Mammary epithelial cell (primary cell): Measurements from ENCODE around the gene HEY2.

Experiments
- EZH2 ChIP-seq: IDR thresholded peaks from 2 replicates; pipeline ENCODE4 v1.6.1; 2012; ENCODE audit warnings: low read length, inconsistent platforms, borderline replicate concordance
- TF ChIP-seq, protein P1 (sequence below), 2 donors: IDR thresholded peaks in 1 of 2; conservative IDR thresholded peaks in 1 of 2; 2 replicates each; pipeline ENCODE4 v1.5.1; 2011 to 2012; ENCODE audit warnings: inconsistent platforms in 2 of 2, low read length in 2 of 2, mild to moderate bottlenecking in 2 of 2, control low read depth in 1 of 2, low read depth in 1 of 2; ENCODE audit not compliant: insufficient read depth in 1 of 2; ENCODE audit errors: extremely low read depth in 1 of 2

DNA sequence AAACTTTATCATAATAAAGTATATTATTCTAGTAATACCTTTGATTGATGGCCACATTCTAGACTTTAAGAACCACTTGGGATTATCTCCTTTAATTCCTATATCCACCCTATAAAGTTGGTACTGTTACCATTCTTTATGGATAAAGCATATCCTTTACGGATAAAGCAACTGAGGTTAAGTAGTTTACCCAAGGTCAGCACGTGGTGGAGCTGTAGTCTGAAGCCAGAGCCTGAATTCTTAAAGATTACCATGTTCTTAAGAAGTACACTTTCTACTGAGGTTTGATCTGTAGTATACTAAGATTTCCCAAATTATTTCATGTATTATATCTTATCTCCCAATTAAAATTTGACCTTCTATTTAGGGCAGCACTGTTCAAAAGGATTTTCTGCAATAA is 38.4 kb downstream of the HEY2 start:
- TF ChIP-seq, protein P1, sequence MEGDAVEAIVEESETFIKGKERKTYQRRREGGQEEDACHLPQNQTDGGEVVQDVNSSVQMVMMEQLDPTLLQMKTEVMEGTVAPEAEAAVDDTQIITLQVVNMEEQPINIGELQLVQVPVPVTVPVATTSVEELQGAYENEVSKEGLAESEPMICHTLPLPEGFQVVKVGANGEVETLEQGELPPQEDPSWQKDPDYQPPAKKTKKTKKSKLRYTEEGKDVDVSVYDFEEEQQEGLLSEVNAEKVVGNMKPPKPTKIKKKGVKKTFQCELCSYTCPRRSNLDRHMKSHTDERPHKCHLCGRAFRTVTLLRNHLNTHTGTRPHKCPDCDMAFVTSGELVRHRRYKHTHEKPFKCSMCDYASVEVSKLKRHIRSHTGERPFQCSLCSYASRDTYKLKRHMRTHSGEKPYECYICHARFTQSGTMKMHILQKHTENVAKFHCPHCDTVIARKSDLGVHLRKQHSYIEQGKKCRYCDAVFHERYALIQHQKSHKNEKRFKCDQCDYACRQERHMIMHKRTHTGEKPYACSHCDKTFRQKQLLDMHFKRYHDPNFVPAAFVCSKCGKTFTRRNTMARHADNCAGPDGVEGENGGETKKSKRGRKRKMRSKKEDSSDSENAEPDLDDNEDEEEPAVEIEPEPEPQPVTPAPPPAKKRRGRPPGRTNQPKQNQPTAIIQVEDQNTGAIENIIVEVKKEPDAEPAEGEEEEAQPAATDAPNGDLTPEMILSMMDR (conservative IDR thresholded peaks at IDR 0.05 in 1 of 2, IDR thresholded peaks at IDR 0.05 in 1 of 2; ENCODE audit: extremely low read depth in 1 of 2, insufficient read depth in 1 of 2, low read depth in 1 of 2, low read length in 2 of 2): peak in 1 of 2 donors; percentile 10
- no peak for TF ChIP-seq EZH2
